Measurements from ENCODE around the gene FABP2.
A peak's percentile ranks its signal among the peaks of the same experiment; 100 is the strongest.

Gene FABP2

DNA sequence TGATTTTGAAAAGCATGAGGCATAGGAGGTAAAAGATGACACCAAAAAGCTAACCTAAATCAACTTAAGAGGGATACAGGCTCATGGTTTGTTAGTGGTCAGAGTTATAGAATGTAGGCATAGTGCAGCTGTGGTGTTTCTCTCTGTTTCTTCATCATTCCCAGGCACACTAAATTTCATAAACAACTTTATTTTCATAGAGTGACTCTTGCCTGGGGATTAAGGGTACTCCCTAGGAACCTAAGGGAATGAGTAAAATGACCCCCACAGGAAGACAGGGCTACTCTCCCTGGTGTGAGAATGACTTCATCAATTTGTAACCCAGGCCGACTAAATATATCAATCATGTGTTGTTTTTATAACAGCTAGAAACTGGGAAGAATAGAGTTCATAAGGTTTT is 11.1 kb downstream of the FABP2 start:
- no peaks in the 10 kb centered on the region for H3K9me3 ChIP-seq (ENCODE audit: insufficient read depth, low read depth, low read length)
- H3K36me3 ChIP-seq (ENCODE audit: insufficient read depth, low read length), result no peaks in the 10 kb centered on the region
- H3K9ac ChIP-seq (ENCODE audit: low read depth, low read length), result no peak overlapping the region
- no CpG with 5 or more reads among the region's 1 CpG for WGBS
- no peak overlapping the region for H3K4me3 ChIP-seq (ENCODE audit: low read length)
- no peaks in the 10 kb centered on the region for H3K27me3 ChIP-seq (ENCODE audit: insufficient read depth, low read length)
- H3K4me1 ChIP-seq (ENCODE audit: insufficient read depth, low read length), result 0 out of 2 replicates have a peak, but pooled peaks cover 4% of the 10 kb centered on the region
- no peak overlapping the region for H3K27ac ChIP-seq (ENCODE audit: low read depth, low read length)

DNA sequence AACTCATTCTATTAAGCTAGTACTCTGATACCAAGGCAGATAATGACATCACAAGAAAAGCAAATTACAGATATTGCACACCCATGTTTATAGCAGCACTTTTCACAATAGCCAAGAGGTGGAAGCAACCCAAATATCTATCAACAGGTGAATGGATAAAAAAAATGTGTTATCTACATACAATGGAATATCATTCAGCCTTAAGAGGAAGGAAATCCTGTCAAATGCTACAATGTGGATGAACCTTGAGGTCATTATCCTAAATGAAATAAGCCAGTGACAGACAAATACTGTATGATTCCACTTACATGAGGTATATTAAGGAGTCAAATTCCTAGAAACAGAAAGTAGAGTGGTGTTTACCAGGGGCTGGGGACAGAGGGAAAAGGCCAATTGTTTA is 14.3 kb downstream of the FABP2 start:
- H3K4me3 ChIP-seq (ENCODE audit: low read length), result no peak overlapping the region
- H3K4me1 ChIP-seq (ENCODE audit: insufficient read depth, low read length), result no peaks in the 10 kb centered on the region
- H3K9ac ChIP-seq (ENCODE audit: low read depth, low read length), result no peak overlapping the region
- H3K9me3 ChIP-seq (ENCODE audit: insufficient read depth, low read depth, low read length), result no peaks in the 10 kb centered on the region
- no peaks in the 10 kb centered on the region for H3K27me3 ChIP-seq (ENCODE audit: insufficient read depth, low read length)
- H3K27ac ChIP-seq (ENCODE audit: low read depth, low read length), result no peak overlapping the region
- H3K36me3 ChIP-seq (ENCODE audit: insufficient read depth, low read length), result no peaks in the 10 kb centered on the region

DNA sequence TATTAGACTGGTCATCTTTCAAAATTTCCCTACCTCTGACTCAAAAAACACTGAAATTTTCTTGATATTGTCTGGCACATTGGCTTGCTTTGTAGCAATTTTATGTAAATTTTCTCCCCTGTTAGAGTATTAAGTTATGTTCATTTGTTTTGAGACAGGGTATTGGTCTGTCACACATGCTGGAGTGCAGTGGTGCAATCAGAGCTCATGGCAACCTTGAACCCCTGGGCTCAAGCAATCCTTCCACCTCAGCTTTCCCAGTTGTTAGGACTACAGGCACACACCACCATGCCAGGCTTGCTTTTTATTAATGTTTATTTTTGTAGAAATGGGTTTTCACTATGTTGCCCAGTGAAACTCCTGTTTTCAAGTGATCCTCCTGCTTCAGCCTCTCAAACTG is 17.5 kb downstream of the FABP2 start:
- no peak overlapping the region for H3K9ac ChIP-seq (ENCODE audit: low read depth, low read length)
- no peaks in the 10 kb centered on the region for H3K36me3 ChIP-seq (ENCODE audit: insufficient read depth, low read length)
- H3K27ac ChIP-seq (ENCODE audit: low read depth, low read length), result no peak overlapping the region
- H3K4me3 ChIP-seq (ENCODE audit: low read length), result no peak overlapping the region
- no peaks in the 10 kb centered on the region for H3K4me1 ChIP-seq (ENCODE audit: insufficient read depth, low read length)
- H3K27me3 ChIP-seq (ENCODE audit: insufficient read depth, low read length), result no peaks in the 10 kb centered on the region
- no peaks in the 10 kb centered on the region for H3K9me3 ChIP-seq (ENCODE audit: insufficient read depth, low read depth, low read length)

DNA sequence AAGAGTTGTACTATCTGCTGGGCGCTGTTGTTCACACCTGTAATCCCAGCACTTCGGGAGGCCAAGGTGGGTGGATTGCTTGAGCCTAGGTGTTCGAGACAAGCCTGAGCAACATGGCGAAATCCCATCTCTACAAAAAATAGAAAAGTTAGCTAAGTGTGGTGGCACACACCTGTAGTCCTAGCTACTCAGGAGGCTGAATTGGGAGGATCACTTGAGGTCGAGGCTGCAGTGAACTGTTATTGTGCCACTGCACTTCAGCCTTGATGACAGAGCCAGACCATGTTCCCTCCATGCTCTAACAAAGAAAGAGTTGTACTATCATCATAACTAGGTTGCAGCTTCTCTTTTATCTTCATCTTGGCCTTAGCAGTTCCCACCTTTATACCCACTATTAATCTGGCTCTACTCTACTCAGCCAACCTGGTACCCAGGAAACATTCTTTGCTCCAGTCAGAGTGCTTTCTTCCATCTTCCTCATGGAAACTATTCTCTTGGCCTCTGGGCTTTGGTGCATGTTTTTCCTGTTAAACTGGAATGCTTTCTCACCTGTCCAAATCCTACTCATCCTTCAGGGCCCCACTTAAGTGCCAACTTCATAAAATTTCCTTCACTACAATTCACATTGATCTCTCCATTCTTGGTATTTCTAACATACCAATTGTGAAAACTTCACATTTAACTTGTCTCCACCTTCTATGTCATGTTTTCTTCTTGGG is 18.2 kb downstream of the FABP2 start:
- Histone ChIP-seq H3K36me3 (ENCODE audit: insufficient read depth, low read length) (no peaks in the 10 kb centered on the region), H3K4me1 (ENCODE audit: insufficient read depth, low read length) (no peaks in the 10 kb centered on the region), H3K27ac (ENCODE audit: low read depth, low read length) (no peak overlapping the region), H3K9ac (ENCODE audit: low read depth, low read length) (no peak overlapping the region), H3K4me3 (ENCODE audit: low read length) (no peak overlapping the region), H3K9me3 (ENCODE audit: insufficient read depth, low read depth, low read length) (no peaks in the 10 kb centered on the region), H3K27me3 (ENCODE audit: insufficient read depth, low read length) (no peaks in the 10 kb centered on the region)
- WGBS, result 95% methylated on average over 4 of the region's 5 CpGs

DNA sequence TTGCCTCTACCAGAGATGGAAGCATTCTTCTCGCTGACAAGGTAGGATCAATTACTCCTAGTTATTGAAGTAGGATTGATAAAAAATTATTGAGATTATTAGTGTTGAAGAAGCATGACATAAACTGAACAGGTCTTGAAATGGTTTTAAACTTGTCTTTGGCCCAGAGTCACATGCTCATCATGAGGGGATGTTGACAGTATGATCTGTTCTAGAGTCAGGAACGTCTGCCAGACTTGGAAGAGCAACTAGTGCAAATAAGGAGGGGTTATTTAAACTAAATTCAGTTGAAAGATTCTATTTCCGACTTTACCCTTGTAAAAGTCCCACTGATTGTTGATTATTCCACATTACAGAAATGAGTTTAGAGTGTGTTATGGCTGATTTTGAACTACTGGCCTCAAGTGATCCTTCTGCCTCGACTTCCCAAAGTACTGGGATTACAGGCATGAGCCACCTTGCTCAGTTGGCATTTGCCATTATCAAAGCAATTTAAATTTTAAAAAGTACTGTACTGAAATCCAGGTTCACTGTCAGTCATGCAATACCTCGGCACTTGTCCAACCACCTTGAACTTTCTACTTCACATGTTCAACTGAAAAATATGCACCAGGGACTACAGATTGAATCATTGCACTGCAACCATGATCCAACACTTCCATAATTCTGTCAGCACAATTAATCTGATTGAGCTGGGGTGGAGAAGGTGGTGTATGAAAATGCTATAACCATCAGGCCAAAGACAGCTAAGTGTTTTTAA is 19.7 kb downstream of the FABP2 start:
- Histone ChIP-seq H3K36me3 (ENCODE audit: insufficient read depth, low read length) (peaks cover 13% of the 10 kb centered on the region), H3K4me3 (ENCODE audit: low read length) (no peak overlapping the region), H3K27ac (ENCODE audit: low read depth, low read length) (no peak overlapping the region), H3K27me3 (ENCODE audit: insufficient read depth, low read length) (no peaks in the 10 kb centered on the region), H3K4me1 (ENCODE audit: insufficient read depth, low read length) (0 out of 2 replicates have a peak, but pooled peaks cover 4% of the 10 kb centered on the region), H3K9ac (ENCODE audit: low read depth, low read length) (no peak overlapping the region), H3K9me3 (ENCODE audit: insufficient read depth, low read depth, low read length) (no peaks in the 10 kb centered on the region)
- WGBS, result 84% methylated on average over 5 of the region's 5 CpGs

DNA sequence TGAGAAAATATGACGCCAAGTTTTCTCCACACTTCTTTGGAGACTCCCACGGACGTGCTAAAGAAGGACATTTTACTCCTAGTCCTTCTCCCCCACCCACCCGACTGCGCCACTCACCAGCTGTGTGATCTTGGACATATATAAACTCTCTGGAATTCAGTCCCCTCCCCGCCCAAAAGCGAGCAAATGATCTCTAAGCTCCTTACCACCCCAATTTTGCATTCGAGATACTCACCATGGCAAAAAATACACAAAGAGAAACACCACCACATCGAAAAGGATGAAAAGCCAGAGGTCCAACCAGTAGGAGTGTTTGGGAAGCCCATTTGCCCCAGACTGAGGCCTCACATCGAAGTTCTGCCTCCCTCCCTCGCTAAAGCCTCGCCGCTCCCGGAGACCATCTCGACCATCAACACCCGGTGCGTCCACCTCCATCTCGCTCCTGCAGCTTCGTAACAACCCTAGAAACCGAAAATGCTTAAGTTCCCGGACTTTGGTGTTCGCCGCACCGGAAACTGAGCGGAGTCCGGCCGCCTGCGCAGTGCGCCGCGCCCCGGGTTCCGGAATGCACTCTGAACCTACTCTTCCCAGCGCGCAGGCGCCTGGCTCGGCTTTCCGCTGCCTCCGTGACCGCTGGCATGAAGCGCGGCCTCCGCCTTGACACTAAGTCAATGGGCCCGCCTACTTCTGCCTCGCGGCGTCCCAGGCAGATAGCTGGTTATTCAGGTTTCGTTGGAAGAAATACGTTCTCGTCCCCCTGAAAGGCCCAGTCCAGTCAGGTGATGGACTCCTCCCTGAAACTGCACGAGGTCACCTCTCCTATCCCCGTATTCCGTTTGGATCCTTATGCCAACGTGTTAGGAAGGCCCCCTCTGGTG is 21.6 kb downstream of the FABP2 start:
- Histone ChIP-seq H3K36me3 (ENCODE audit: insufficient read depth, low read length) (peaks cover 30% of the 10 kb centered on the region), H3K4me1 (ENCODE audit: insufficient read depth, low read length) (peaks cover 4% of the 10 kb centered on the region; the same call in 1 of the 2 replicates), H3K27ac (ENCODE audit: low read depth, low read length) (peak overlapping the region; percentile 75), H3K4me3 (ENCODE audit: low read length) (peak overlapping the region; percentile 89), H3K27me3 (ENCODE audit: insufficient read depth, low read length) (no peaks in the 10 kb centered on the region), H3K9ac (ENCODE audit: low read depth, low read length) (peak overlapping the region; percentile 80), H3K9me3 (ENCODE audit: insufficient read depth, low read depth, low read length) (no peaks in the 10 kb centered on the region)
- 49% methylated on average over 54 of the region's 54 CpGs for WGBS

DNA sequence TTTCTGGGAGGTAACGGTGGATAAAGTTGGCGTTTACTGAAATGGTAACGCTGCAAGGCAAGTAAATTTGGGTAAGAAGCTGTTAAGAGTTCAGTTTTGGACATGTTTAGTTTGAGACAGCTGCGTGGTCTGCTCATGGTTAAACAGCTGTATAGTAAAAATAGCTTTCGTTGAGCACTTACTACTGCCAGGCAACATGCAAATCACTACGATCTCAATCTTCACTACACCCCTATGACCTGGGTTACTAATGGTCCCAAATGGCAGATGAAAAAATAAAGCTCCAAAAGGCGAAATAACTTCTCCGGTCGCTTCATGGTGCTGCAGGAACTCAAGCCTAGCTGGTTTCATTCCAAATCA is 22.2 kb downstream of the FABP2 start:
- peak overlapping the region; percentile 75; the same call in 1 of the 2 replicates for H3K27ac ChIP-seq (ENCODE audit: low read depth, low read length)
- 51% methylated on average over 9 of the region's 9 CpGs for WGBS
- peaks cover 4% of the 10 kb centered on the region; the same call in 1 of the 2 replicates for H3K4me1 ChIP-seq (ENCODE audit: insufficient read depth, low read length)
- no peaks in the 10 kb centered on the region for H3K27me3 ChIP-seq (ENCODE audit: insufficient read depth, low read length)
- H3K9me3 ChIP-seq (ENCODE audit: insufficient read depth, low read depth, low read length), result no peaks in the 10 kb centered on the region
- peaks cover 33% of the 10 kb centered on the region for H3K36me3 ChIP-seq (ENCODE audit: insufficient read depth, low read length)
- peak overlapping the region; percentile 89 for H3K4me3 ChIP-seq (ENCODE audit: low read length)
- H3K9ac ChIP-seq (ENCODE audit: low read depth, low read length), result peak overlapping the region; percentile 80

DNA sequence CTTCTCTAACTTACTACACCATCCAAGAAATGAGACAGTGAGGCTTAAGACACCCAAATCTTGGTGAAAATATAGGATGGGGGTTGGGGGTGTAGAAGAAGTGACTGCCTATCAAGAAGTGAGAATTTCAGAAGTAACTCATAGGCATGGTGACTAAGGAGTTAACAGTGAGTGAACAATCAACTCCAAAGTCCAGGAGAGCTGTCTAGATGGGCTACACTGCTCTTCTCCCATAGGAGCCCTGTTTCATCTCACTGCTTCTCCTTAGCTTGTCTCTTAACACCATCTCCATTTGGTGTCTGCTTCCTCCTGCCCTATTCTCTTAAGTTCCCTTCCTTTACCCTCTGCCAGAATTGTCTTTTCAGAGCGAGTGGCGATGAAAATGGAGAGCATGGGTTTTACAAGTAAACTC is 22.7 kb downstream of the FABP2 start:
- no peaks in the 10 kb centered on the region for H3K27me3 ChIP-seq (ENCODE audit: insufficient read depth, low read length)
- no peak overlapping the region for H3K27ac ChIP-seq (ENCODE audit: low read depth, low read length)
- H3K4me3 ChIP-seq (ENCODE audit: low read length), result peak overlapping the region; percentile 89
- 0 out of 2 replicates have a peak overlapping the region, but pooled peaks have one; percentile 80 for H3K9ac ChIP-seq (ENCODE audit: low read depth, low read length)
- H3K4me1 ChIP-seq (ENCODE audit: insufficient read depth, low read length), result peaks cover 4% of the 10 kb centered on the region; the same call in 1 of the 2 replicates
- no peaks in the 10 kb centered on the region for H3K9me3 ChIP-seq (ENCODE audit: insufficient read depth, low read depth, low read length)
- H3K36me3 ChIP-seq (ENCODE audit: insufficient read depth, low read length), result peaks cover 33% of the 10 kb centered on the region
- WGBS, result 69% methylated on average over 2 of the region's 2 CpGs

DNA sequence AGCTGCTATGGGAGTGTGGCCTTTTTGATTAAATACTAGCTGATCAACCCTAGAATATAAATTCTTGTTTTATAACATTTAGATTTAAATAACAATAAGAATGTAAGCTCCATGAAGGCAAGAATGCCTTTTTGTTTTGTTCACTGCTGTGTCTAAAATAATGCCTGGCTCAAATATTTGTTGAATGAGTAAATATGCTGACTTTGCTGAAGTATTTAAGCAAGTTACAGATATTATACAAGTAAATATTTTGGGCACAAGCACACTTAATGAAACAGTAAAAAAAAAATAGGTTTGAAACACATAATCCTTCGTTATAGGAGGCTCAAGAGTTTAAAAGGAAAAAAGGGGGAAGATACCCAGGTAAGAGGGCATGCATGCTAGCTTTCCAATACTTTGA is 24.1 kb downstream of the FABP2 start:
- Histone ChIP-seq H3K27ac (ENCODE audit: low read depth, low read length) (no peak overlapping the region), H3K9ac (ENCODE audit: low read depth, low read length) (no peak overlapping the region), H3K9me3 (ENCODE audit: insufficient read depth, low read depth, low read length) (no peaks in the 10 kb centered on the region), H3K36me3 (ENCODE audit: insufficient read depth, low read length) (peaks cover 42% of the 10 kb centered on the region), H3K4me1 (ENCODE audit: insufficient read depth, low read length) (peaks cover 4% of the 10 kb centered on the region; the same call in 1 of the 2 replicates), H3K27me3 (ENCODE audit: insufficient read depth, low read length) (no peaks in the 10 kb centered on the region), H3K4me3 (ENCODE audit: low read length) (0 out of 2 replicates have a peak overlapping the region, but pooled peaks have one; percentile 25)
- WGBS, result 100% methylated on average over 1 of the region's 1 CpG

DNA sequence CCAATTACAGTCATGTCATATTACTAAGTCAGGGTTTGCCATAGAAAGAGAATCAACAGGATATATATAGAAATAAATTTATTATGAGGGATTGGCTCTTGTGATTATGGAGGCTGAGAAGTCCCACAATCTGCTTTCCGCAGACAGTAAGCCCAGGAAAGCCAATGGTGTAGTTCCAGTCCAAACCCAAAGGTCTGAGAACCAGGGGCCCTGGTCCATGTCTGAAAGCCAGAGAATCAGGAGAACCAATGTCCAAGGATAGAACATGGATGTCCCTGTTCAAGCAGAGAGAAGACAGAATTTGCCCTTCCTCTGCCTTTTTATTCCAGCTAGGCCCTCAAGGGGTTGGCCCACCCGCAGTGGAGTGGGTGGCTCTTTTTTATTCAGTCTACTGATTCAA is 25.6 kb downstream of the FABP2 start:
- WGBS, result 89% methylated on average over 2 of the region's 2 CpGs
- Histone ChIP-seq H3K36me3 (ENCODE audit: insufficient read depth, low read length) (peaks cover 57% of the 10 kb centered on the region), H3K9me3 (ENCODE audit: insufficient read depth, low read depth, low read length) (no peaks in the 10 kb centered on the region)

DNA sequence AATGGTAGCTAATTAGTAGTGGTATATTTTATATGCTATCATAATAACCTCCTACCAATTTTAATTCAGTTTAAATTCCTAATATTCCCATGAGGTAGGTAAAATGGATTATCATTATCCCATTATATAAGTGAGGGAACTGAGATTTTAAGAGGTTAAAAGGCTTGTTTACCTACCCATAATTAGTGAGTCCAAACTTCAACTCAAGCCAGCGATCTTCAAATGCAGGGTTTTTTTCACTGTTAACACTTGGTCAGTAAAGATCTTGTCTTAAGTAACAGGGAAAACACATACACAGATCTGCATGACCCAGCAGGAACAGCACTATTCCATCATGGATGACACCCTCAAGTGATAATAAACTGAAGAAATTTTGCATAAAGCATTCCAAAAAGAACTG is 31.3 kb downstream of the FABP2 start:
- H3K27ac ChIP-seq (ENCODE audit: low read depth, low read length), result no peak overlapping the region
- 91% methylated on average over 1 of the region's 1 CpG for WGBS
- H3K9me3 ChIP-seq (ENCODE audit: insufficient read depth, low read depth, low read length), result no peaks in the 10 kb centered on the region
- H3K4me3 ChIP-seq (ENCODE audit: low read length), result no peak overlapping the region
- peaks cover 46% of the 10 kb centered on the region for H3K36me3 ChIP-seq (ENCODE audit: insufficient read depth, low read length)
- H3K4me1 ChIP-seq (ENCODE audit: insufficient read depth, low read length), result no peaks in the 10 kb centered on the region
- no peaks in the 10 kb centered on the region for H3K27me3 ChIP-seq (ENCODE audit: insufficient read depth, low read length)
- no peak overlapping the region for H3K9ac ChIP-seq (ENCODE audit: low read depth, low read length)

More for the DNA sequence above, 25.6 kb downstream of the FABP2 start:
- H3K4me3 ChIP-seq (ENCODE audit: low read length), result no peak overlapping the region
- H3K27ac ChIP-seq (ENCODE audit: low read depth, low read length), result no peak overlapping the region
- H3K9ac ChIP-seq (ENCODE audit: low read depth, low read length), result no peak overlapping the region
- no peaks in the 10 kb centered on the region for H3K27me3 ChIP-seq (ENCODE audit: insufficient read depth, low read length)
- H3K4me1 ChIP-seq (ENCODE audit: insufficient read depth, low read length), result peaks cover 4% of the 10 kb centered on the region; the same call in 1 of the 2 replicates

Measured in HUES64 (cell line).